Heart right ventricle (tissue), 16 donors: Measurements from ENCODE around the gene IFRD2. TPM values are rescaled to one million over a fixed set of nuclear protein-coding genes. Genes with fewer than 3 reads are reported as not detected.

ENCODE experiments used
- ATAC-seq, 8 donors: fragments of 200-7000 bp; cut with Tn5 transposase; one replicate each; pipeline ENCODE4 v1.9.1; 2020; ENCODE audit warnings: mild to moderate bottlenecking in 8 of 8, moderate library complexity in 8 of 8, moderate number of reproducible peaks in 1 of 8
- DNase-seq, 2 donors: peaks; one replicate each; pipeline ENCODE4 v3.0.0-alpha.2; 2020
- H3K27ac ChIP-seq, 10 donors: fragments of 200-600 bp; sonication (generic) in 2 of 10; one replicate each; pipeline versions ENCODE4 v1.5.0 to v1.8.0; 2020 to 2022; ENCODE audit warnings: mild to moderate bottlenecking in 3 of 10
- H3K27me3 ChIP-seq, 7 donors: fragments of 200-600 bp; one replicate each; pipeline ENCODE4 v1.8.0; 2021 to 2022; ENCODE audit warnings: mild to moderate bottlenecking in 2 of 7
- H3K36me3 ChIP-seq, 9 donors: fragments of 200-600 bp; sonication (generic) in 1 of 9; one replicate each; pipeline versions ENCODE4 v1.5.0 to v1.8.0; 2020 to 2022; ENCODE audit warnings: mild to moderate bottlenecking in 2 of 9
- H3K4me1 ChIP-seq, 9 donors: fragments of 200-600 bp; sonication (generic) in 1 of 9; one replicate each; pipeline versions ENCODE4 v1.5.0 to v1.8.0; 2020 to 2022; ENCODE audit warnings: mild to moderate bottlenecking in 4 of 9
- H3K4me3 ChIP-seq, 10 donors: fragments of 200-600 bp; sonication (generic) in 2 of 10; one replicate each; pipeline versions ENCODE4 v1.5.0 to v1.8.0; 2020 to 2022; ENCODE audit warnings: mild to moderate bottlenecking in 7 of 10, moderate library complexity in 2 of 10
- H3K9me3 ChIP-seq, 11 donors: fragments of 200-600 bp in 10 of 11; sonication (generic) in 2 of 11; one replicate each; pipeline versions ENCODE4 v1.5.0 to v1.8.0; 2013 to 2022; ENCODE audit warnings: mild to moderate bottlenecking in 2 of 11, control low read depth in 1 of 11, moderate library complexity in 1 of 11
- CTCF ChIP-seq, 9 donors: fragments of 200-600 bp; sonication (generic) in 2 of 9; IDR thresholded peaks; one replicate each; pipeline versions ENCODE4 v1.5.0 to v1.8.0; 2021 to 2022; ENCODE audit warnings: antibody characterized with exemption in 9 of 9, mild to moderate bottlenecking in 5 of 9, moderate library complexity in 1 of 9
- WGBS, 2 donors: extraction: QIAGEN DNeasy Blood & Tissue Kit; methylation state at CpG; one replicate each; pipeline ENCODE4 v1.1.7; 2013; ENCODE audit warnings: inconsistent platforms in 1 of 2; 5-methylcytosine and 5-hydroxymethylcytosine counted together
- intact Hi-C, 10 donors: fragments of 100-400 bp; cut with DNase I; formaldehyde crosslinking; loops; one replicate each; pipeline versions ENCODE4 v1.11.1 to v1.14.2; 2022
- polyA plus RNA-seq, 2 donors: library from polyadenylated mRNA; stranded (reverse); fragments of 200-250 nt; gene quantifications; one replicate each; pipeline ENCODE4 v1.2.3, GENCODE V29; 2013
- total RNA-seq, 10 donors: library from RNA; stranded (reverse); fragmentation: NEBNext Ultra II Directional in 3 of 10; extraction: Animal tissue kit (Norgen Biotek cat#: 25700) in 3 of 10; gene quantifications; one replicate each; pipeline versions ENCODE4 v1.2.1 to v1.2.4, GENCODE V29; 2021 to 2023
- donor health status: Arrhythmogenic right ventricular cardiomyopathy.
- donor health status: ischemic (EF 13 %, LVEDD 7.1; RV severe dilation, severe dysfunction).
- donor health status: healthy with polysubstance abuse.
- donor health status: DM: no; HTN: yes; CAD: no.
- donor health status: DM: no; HTN: no; CAD: no.
- donor health status: ischemic (EF 25% LVEDD 6.9; RV normal size, moderate dysfunction).
- donor health status: ischemic (EF 25% LVEDD 5.7; RV mildly dilated, moderate dysfunction).
- donor health status: healthy.
- donor health status: DM: yes; HTN: yes; CAD: no.
- donor health status: Ischemic cardiomyopathy.
- donor health status: ischemic (EF 35%, LVEDD 5.7; RV mildly dilated, moderate dysfunction).
- donor health status: nonischemic (EF 11% LVEDD 7.7; RV severe dilation, severe dysfunction).
- donor health status: DM: yes; HTN: yes; CAD: no.
- donor health status: PGD.
- donor health status: ischemic (EF 29% LVEDD 5.4; RV normal size, mild dysfunction).
- donor health status: nonischemic (EF 23%, LVEDD 6.1; RV moderate dilation, normal function).

Gene IFRD2
- total and polyA plus RNA-seq, 12 donors = 45.3 to 123 (median 57.0) TPM

- H3K4me1 ChIP-seq = peaks cover 42 to 98% (median 76%) of the 10 kb centered on the region in 9 donors
- ATAC-seq (peak; percentile 36 to 82 (median 72)), DNase-seq (peak; percentile 69 to 88)
- intact Hi-C loops = loop anchor here in 1 of 10 donors (5.0 kb wide), 1 partner anchor 68 kb away; the partner anchor contains the start of gene HYAL2
- peak overlapping the region in 1 of 10 donors; percentile 6 for H3K4me3 ChIP-seq
- TF ChIP-seq CTCF (IDR thresholded peaks at IDR 0.05) = no peak
- no peaks in the 10 kb centered on the region for H3K27me3 ChIP-seq
- peaks cover 0 to 7% (median 0%) of the 10 kb centered on the region in 11 donors for H3K9me3 ChIP-seq
- H3K27ac ChIP-seq = peak overlapping the region; percentile 73 to 100 (median 93)
- 58 to 70% methylated on average over 8 of the region's 8 CpGs for WGBS, 2 donors
- peaks cover 6 to 100% (median 42%) of the 10 kb centered on the region in 9 donors for H3K36me3 ChIP-seq
These were observed 37.5 kb downstream of the IFRD2 start for GRCh38 chr3:50254577-50255250.

GRCh38 chr3:50251220-50251619 lies 41.0 kb downstream of the IFRD2 start:
- Histone ChIP-seq H3K27ac (peak overlapping the region in 9 of 10 donors; percentile 53 to 100 (median 93)), H3K4me1 (peaks cover 55 to 100% (median 98%) of the 10 kb centered on the region in 9 donors), H3K36me3 (peaks cover 0 to 94% (median 23%) of the 10 kb centered on the region in 9 donors), H3K4me3 (no peak overlapping the region), H3K9me3 (no peaks in the 10 kb centered on the region), H3K27me3 (no peaks in the 10 kb centered on the region)
- peak in 1 of 8 donors; percentile 18 for ATAC-seq
- intact Hi-C loops = no loop called here
- DNase-seq = no peak
- TF ChIP-seq CTCF (IDR thresholded peaks at IDR 0.05) = no peak
- WGBS, 2 donors = 72 to 83% methylated on average over 8 of the region's 8 CpGs

- ATAC-seq (no peak), DNase-seq (no peak)
- 86 to 88% methylated on average over 4 of the region's 4 CpGs for WGBS, 2 donors
- no peak for TF ChIP-seq CTCF (IDR thresholded peaks at IDR 0.05)
- Histone ChIP-seq H3K36me3 (peaks cover 0 to 89% (median 16%) of the 10 kb centered on the region in 9 donors), H3K9me3 (no peaks in the 10 kb centered on the region), H3K4me1 (peaks cover 59 to 100% (median 98%) of the 10 kb centered on the region in 9 donors), H3K27me3 (no peaks in the 10 kb centered on the region), H3K27ac (peak overlapping the region in 9 of 10 donors; percentile 28 to 100 (median 94)), H3K4me3 (no peak overlapping the region)
- intact Hi-C loops = no loop called here
These were observed 41.7 kb downstream of the IFRD2 start for GRCh38 chr3:50250514-50250913.

GRCh38 chr3:50249457-50249856 lies 42.8 kb downstream of the IFRD2 start:
- intact Hi-C loops = no loop called here
- no peaks in the 10 kb centered on the region for H3K9me3 ChIP-seq
- peaks cover 58 to 100% (median 98%) of the 10 kb centered on the region in 9 donors for H3K4me1 ChIP-seq
- WGBS, 2 donors = 86% methylated on average over 5 of the region's 5 CpGs
- H3K27ac ChIP-seq = peak overlapping the region; percentile 76 to 100 (median 94)
- no peak for TF ChIP-seq CTCF (IDR thresholded peaks at IDR 0.05)
- no peaks in the 10 kb centered on the region for H3K27me3 ChIP-seq
- peak overlapping the region in 1 of 10 donors; percentile 6 for H3K4me3 ChIP-seq
- ATAC-seq (no peak), DNase-seq (no peak)
- peaks cover 0 to 88% (median 15%) of the 10 kb centered on the region in 9 donors for H3K36me3 ChIP-seq
